GM10248 (cell line): ENCODE measurements around the gene WDR6.

Experiments used
- CTCF ChIA-PET: fragments of 300-600 bp; sonication (Branson Sonifier 250); formaldehyde crosslinking; extraction: SDS; loops from one replicate; lab custom pipeline; 2021; ENCODE audit warnings: antibody characterized with exemption; lab: Yijun Ruan, JAX
- POLR2A ChIA-PET: fragments of 350-650 bp; sonication (Branson Sonifier 250); formaldehyde crosslinking; extraction: SDS; loops from one replicate; lab custom pipeline; 2020; ENCODE audit warnings: antibody characterized with exemption; lab: Yijun Ruan, JAX
- DNase-seq: peaks from one replicate; pipeline ENCODE4 v3.0.0; 2012; ENCODE audit errors: extremely low spot score
- CTCF ChIP-seq: IDR thresholded peaks from 2 replicates; pipeline ENCODE4 v1.5.1; 2012; ENCODE audit warnings: mild to moderate bottlenecking, low read depth; ENCODE audit errors: extremely low read depth, missing control alignments, control extremely low read depth

The WDR6 gene

GRCh38 chr3:49023775-49024174 lies 16.6 kb downstream of the WDR6 start:
- no peak for DNase-seq
- CTCF ChIA-PET: interaction anchor here (2.9 to 8.3 kb wide), 2 partner anchors 14 to 36 kb away, joined by 11 to 131 read pairs; partner anchors contain the start of gene WDR6
- TF ChIP-seq CTCF: no peak
- POLR2A ChIA-PET: no interaction called here

- CTCF ChIA-PET: interaction anchor here (2.9 to 8.3 kb wide), 2 partner anchors 15 to 37 kb away, joined by 11 to 131 read pairs; partner anchors contain the start of gene WDR6
These were observed 17.3 kb downstream of the WDR6 start for GRCh38 chr3:49024449-49024848.

GRCh38 chr3:49025005-49025792 lies 18.0 kb downstream of the WDR6 start:
- DNase-seq: no peak
- POLR2A ChIA-PET: interaction anchor here (0.6 to 1.7 kb wide), 3 partner anchors 13 to 25 kb away, joined by 3 to 7 read pairs (median 4); partner anchors contain the start of gene WDR6
- CTCF ChIA-PET: interaction anchor here (1.1 to 8.3 kb wide), 3 partner anchors 16 to 69 kb away, joined by 3 to 131 read pairs (median 11); partner anchors contain the start of genes QRICH1 and WDR6
- TF ChIP-seq CTCF: no peak

More at GRCh38 chr3:49024449-49024848, 17.3 kb downstream of the WDR6 start:
- DNase-seq: no peak
- TF ChIP-seq CTCF: no peak
- POLR2A ChIA-PET: no interaction called here

- ChIA-PET POLR2A (interaction anchor here (1.0 to 1.7 kb wide), 2 partner anchors 13 to 19 kb away, joined by 4 to 7 read pairs; partner anchors contain the start of gene WDR6), CTCF (interaction anchor here (1.1 to 2.9 kb wide), 3 partner anchors 33 to 68 kb away, joined by 3 to 11 read pairs (median 3); partner anchors contain the start of gene QRICH1)
- no peak for TF ChIP-seq CTCF
- no peak for DNase-seq
These were observed 18.8 kb downstream of the WDR6 start for GRCh38 chr3:49025793-49026520.

GRCh38 chr3:49026536-49026935 lies 19.3 kb downstream of the WDR6 start:
- no peak for DNase-seq
- POLR2A ChIA-PET: interaction anchor here (0.6 to 1.7 kb wide), 3 partner anchors 14 to 125 kb away, joined by 3 to 7 read pairs (median 5); partner anchors contain the start of gene WDR6
- no peak for TF ChIP-seq CTCF
- CTCF ChIA-PET: interaction anchor here (1.5 kb wide), 1 partner anchor 33 kb away, joined by 3 read pairs; no protein-coding TSS in a partner anchor

- no peak for DNase-seq
- CTCF ChIA-PET: no interaction called here
- TF ChIP-seq CTCF: no peak
- POLR2A ChIA-PET: interaction anchor here (1.1 kb wide), 1 partner anchor 20 kb away, joined by 3 read pairs; the partner anchor contains the start of gene WDR6
These were observed 20.4 kb downstream of the WDR6 start for GRCh38 chr3:49027634-49028033.
